K562 (cell line): Measurements from ENCODE around the gene UQCR11. TPM values are rescaled to one million over a fixed set of nuclear protein-coding genes. Genes with fewer than 3 reads are reported as not detected.

Experiments used
- ATAC-seq: fragments of 200-7000 bp; cut with Tn5 transposase; 3 replicates; pipeline ENCODE4 v1.9.1; 2020; ENCODE audit warnings: moderate library complexity
- BruUV-seq: library from RNA; stranded (reverse); fragments of 400-500 nt; replicated peaks from 2 replicates; lab custom pipeline; 2021; lab: Mats Ljungman, UMichigan
- CTCF ChIA-PET: fragments of 300-600 bp; formaldehyde crosslinking; extraction: SDS; loops from one replicate; lab custom pipeline; 2021; ENCODE audit warnings: low intra/inter-chr PET ratio; lab: Yijun Ruan, JAX
- POLR2A ChIA-PET: fragments of 300-600, 350-650 bp; sonication (Branson Sonifier 250); formaldehyde crosslinking; extraction: SDS; loops from one replicate; lab custom pipeline; 2021; ENCODE audit warnings: antibody characterized with exemption, inconsistent platforms; lab: Yijun Ruan, JAX
- DNase-seq, 4 experiments: peaks; one replicate each; pipeline versions ENCODE4 v3.0.0 to v3.0.0-alpha.2; 2011 to 2018; ENCODE audit warnings: low spot score in 3 of 4, mixed read lengths in 3 of 4; ENCODE audit errors: extremely low read depth in 1 of 4
- FAIRE-seq: peaks from 2 replicates; lab custom pipeline; 2011; peaks lifted over from hg19 to GRCh38; lab: Jason Lieb, UNC
- H2AFZ ChIP-seq: 2 replicates; pipeline ENCODE4 v1.6.0; 2011; ENCODE audit warnings: low read depth, low read length, control low read depth, inconsistent platforms
- H3K27ac ChIP-seq: fragments of 200-600 bp; 3 replicates; pipeline ENCODE4 v1.8.0; 2011; ENCODE audit warnings: low read depth, mild to moderate bottlenecking, control low read depth, inconsistent platforms, low read length, moderate library complexity, mixed read lengths; ENCODE audit errors: extremely low read depth
- H3K27me3 ChIP-seq, 2 experiments: fragments of 300-600 bp in 1 of 2; 2 replicates in 1 of 2; 3 replicates in 1 of 2; pipeline versions ENCODE4 v1.6.0 to v1.8.0; 2011; ENCODE audit warnings: inconsistent platforms in 2 of 2, low read length in 2 of 2, mild to moderate bottlenecking in 1 of 2, mixed read lengths in 1 of 2, moderate library complexity in 1 of 2; ENCODE audit not compliant: control insufficient read depth in 2 of 2, insufficient read depth in 2 of 2
- H3K36me3 ChIP-seq: fragments of 300-600 bp; 3 replicates; pipeline ENCODE4 v1.8.0; 2011; ENCODE audit warnings: mild to moderate bottlenecking, low read length, inconsistent platforms; ENCODE audit not compliant: control insufficient read depth, insufficient read depth
- H3K4me1 ChIP-seq, 2 experiments: fragments of 200-600 bp in 1 of 2; replicated peaks in 1 of 2; 2 replicates in 1 of 2; 3 replicates in 1 of 2; pipeline versions ENCODE4 v1.5.1 to v1.8.0; 2011; ENCODE audit warnings: inconsistent platforms in 2 of 2, low read length in 2 of 2, mild to moderate bottlenecking in 1 of 2, mixed read lengths in 1 of 2, moderate library complexity in 1 of 2; ENCODE audit not compliant: control insufficient read depth in 2 of 2, insufficient read depth in 2 of 2
- H3K4me2 ChIP-seq: 2 replicates; pipeline ENCODE4 v1.6.1; 2011; ENCODE audit warnings: low read length, control low read depth, inconsistent platforms, mixed read lengths; ENCODE audit not compliant: insufficient read depth
- H3K4me3 ChIP-seq: fragments of 200-600 bp; sonication (generic), shearing (Covaris generic); 2 replicates; pipeline ENCODE4 v1.5.1; 2016; ENCODE audit warnings: control low read depth, inconsistent platforms
- H3K79me2 ChIP-seq: fragments of 200-600 bp; 3 replicates; pipeline ENCODE4 v1.8.0; 2011; ENCODE audit warnings: low read length, inconsistent platforms; ENCODE audit not compliant: control insufficient read depth, insufficient read depth
- H3K9ac ChIP-seq, 2 experiments: 2 replicates each; pipeline versions ENCODE4 v1.6.0 to v1.6.1; 2011; ENCODE audit warnings: low read depth in 2 of 2, low read length in 2 of 2, control low read depth in 1 of 2, inconsistent platforms in 1 of 2, mild to moderate bottlenecking in 1 of 2, mixed read lengths in 1 of 2; ENCODE audit not compliant: insufficient read depth in 1 of 2
- H3K9me1 ChIP-seq: one replicate; pipeline ENCODE4 v1.6.0; 2011; ENCODE audit warnings: inconsistent platforms, mild to moderate bottlenecking, low read length, moderate library complexity; ENCODE audit not compliant: control insufficient read depth, insufficient read depth
- H3K9me3 ChIP-seq: replicated peaks from 2 replicates; pipeline ENCODE4 v1.5.1; 2011; ENCODE audit warnings: low read depth, low read length, inconsistent platforms; ENCODE audit not compliant: control insufficient read depth, insufficient read depth
- H4K20me1 ChIP-seq: replicated peaks from 2 replicates; pipeline ENCODE4 v1.6.1; 2011; ENCODE audit warnings: low read length, inconsistent platforms, mixed read lengths; ENCODE audit not compliant: control insufficient read depth, insufficient read depth
- ARHGAP35 ChIP-seq: fragments of 450-650 bp; IDR thresholded peaks from 2 replicates; pipeline ENCODE4 v1.6.1; 2018; ENCODE audit not compliant: partially characterized antibody
- POLR2G ChIP-seq: fragments of 200-400 bp; formaldehyde crosslinking; IDR thresholded peaks from 2 replicates; pipeline ENCODE4 v1.6.1; 2017; ENCODE audit warnings: low read depth, mild to moderate bottlenecking, antibody characterized with exemption, low read length, moderate library complexity
- PTBP1 ChIP-seq: fragments of 200-400 bp; formaldehyde crosslinking; IDR thresholded peaks from 2 replicates; pipeline ENCODE4 v1.6.1; 2017; ENCODE audit warnings: low read depth, low read length
- RREB1 ChIP-seq: fragments of 250-450 bp; sonication (Bioruptor Pico); IDR thresholded peaks from 2 replicates; pipeline ENCODE4 v1.4.0; 2020
- SP2 ChIP-seq: IDR thresholded peaks from 2 replicates; pipeline ENCODE4 v1.6.1; 2011; ENCODE audit warnings: mild to moderate bottlenecking, low read depth, low read length, moderate library complexity; ENCODE audit not compliant: poor library complexity, severe bottlenecking; ENCODE audit errors: extremely low read depth
- VEZF1 ChIP-seq: fragments of 200-800 bp; sonication (Bioruptor generic); IDR thresholded peaks from 2 replicates; pipeline ENCODE4 v1.6.1; 2017; ENCODE audit warnings: missing genetic modification characterization, missing compliant biosample characterization
- ZBTB33 ChIP-seq: sonication (generic); formaldehyde crosslinking; IDR thresholded peaks from 2 replicates; pipeline ENCODE4 v1.8.1; 2023; ENCODE audit warnings: mild to moderate bottlenecking, missing genetic modification reagents
- ZBTB49 ChIP-seq: sonication (generic); formaldehyde crosslinking; IDR thresholded peaks from 2 replicates; pipeline ENCODE4 v1.8.0; 2022; ENCODE audit warnings: missing genetic modification reagents, mild to moderate bottlenecking, borderline replicate concordance
- WGBS: fragments of 100-300 bp; shearing (Covaris generic); methylation state at CpG from one replicate; pipeline ENCODE4 v1.1.6; 2016; ENCODE audit warnings: low coverage, mixed read lengths; ENCODE audit not compliant: insufficient coverage; ENCODE audit errors: missing lambda C conversion rate; 5-methylcytosine and 5-hydroxymethylcytosine counted together
- in situ Hi-C: fragments of 300-500 bp; cut with MboI; formaldehyde crosslinking; loops from 4 replicates; pipeline ENCODE4 v1.15.0; 2018; ENCODE audit warnings: inconsistent platforms, mixed read lengths
- intact Hi-C: fragments of 100-400 bp; cut with micrococcal nuclease; formaldehyde crosslinking; loops from 2 replicates; pipeline ENCODE4 v1.14.2; 2022
- polyA plus RNA-seq, 8 experiments: library from polyadenylated mRNA; depleted of rRNA in 4 of 8; stranded (reverse) in 5 of 8; unstranded in 3 of 8; fragments of >200 nt; fragmentation: Nextera tagmentation in 2 of 8; fragmentation: Illumina TruSeq in 1 of 8; extraction: Ambion mirVana in 2 of 8; extraction: Trizol in 1 of 8; gene quantifications; 2 replicates each; pipeline versions ENCODE4 v1.2.1 to v1.2.3, GENCODE V29; 2011 to 2014; ENCODE audit warnings: inconsistent platforms in 1 of 8, missing spikeins in 1 of 8
- total RNA-seq, 7 experiments: library from RNA; depleted of rRNA in 6 of 7; stranded (reverse); fragments of >200 nt in 6 of 7; fragmentation: Illumina TruSeq in 2 of 7; extraction: Trizol in 2 of 7; gene quantifications; 2 replicates each; pipeline versions ENCODE4 v1.2.1 to v1.2.3, GENCODE V29; 2011 to 2021; ENCODE audit warnings: low replicate concordance in 1 of 7

UQCR11 gene
- total and polyA plus RNA-seq, 9 of the 15 experiments (the other 6 are each of a cell fraction or from before 2014, with no cell fraction given): 57.6 to 394 (median 259) TPM

- peaks cover 0 to 60% of the 10 kb centered on the region in 2 experiments; a peak in 2 of 5 replicates for H3K4me1 ChIP-seq
- H3K4me2 ChIP-seq: no peak overlapping the region
- H3K9me3 ChIP-seq: no peaks in the 10 kb centered on the region
- peaks cover 73% of the 10 kb centered on the region; the same call in 2 of the 3 replicates for H3K36me3 ChIP-seq
- ATAC-seq: peak; percentile 99
- peak; percentile 69 to 84 (median 77) for DNase-seq
- no peaks in the 10 kb centered on the region for H3K9me1 ChIP-seq
- no peaks in the 10 kb centered on the region for H3K27me3 ChIP-seq
- H3K4me3 ChIP-seq: no peak overlapping the region
- no peak overlapping the region for H3K9ac ChIP-seq
- ChIA-PET POLR2A (no interaction called here), CTCF (interaction anchor here (0.6 to 1.2 kb wide), 3 partner anchors 47 to 201 kb away, joined by 3 to 7 read pairs (median 4); no protein-coding TSS in a partner anchor)
- peak; percentile 92 for FAIRE-seq
- H4K20me1 ChIP-seq: no peaks in the 10 kb centered on the region
- peak overlapping the region; percentile 61; the same call in 1 of the 3 replicates for H3K27ac ChIP-seq
- WGBS: 67% methylated on average over 22 of the region's 23 CpGs
- intact Hi-C loops: loop anchor here (5.0 kb wide), 1 partner anchor 48 kb away; no protein-coding TSS in a partner anchor
- no TSS peak for BruUV-seq
- peaks cover 7% of the 10 kb centered on the region; the same call in 2 of the 3 replicates for H3K79me2 ChIP-seq
- in situ Hi-C loops: no loop called here
- H2AFZ ChIP-seq: no peak overlapping the region
- TF ChIP-seq ARHGAP35 (no peak), ZBTB49 (no peak), ZBTB33 (CRISPR knock-in tag) (peak; percentile 99), VEZF1 (CRISPR knock-in tag) (peak; percentile 72), PTBP1 (no peak), SP2 (no peak), RREB1 (CRISPR knock-in tag) (no peak), POLR2G (0 out of 2 replicates have a peak, but pooled peaks have one; percentile 2)
Measured at GRCh38 chr19:1624458-1624857, 19.2 kb upstream of the UQCR11 start.
